ENCODE results near the gene CCDC136. TPM values are rescaled to one million over a fixed set of nuclear protein-coding genes. Genes with fewer than 3 reads are reported as not detected.

The CCDC136 gene
- total RNA-seq, 1 experiment from 2014 or later, result 1.1 TPM

DNA sequence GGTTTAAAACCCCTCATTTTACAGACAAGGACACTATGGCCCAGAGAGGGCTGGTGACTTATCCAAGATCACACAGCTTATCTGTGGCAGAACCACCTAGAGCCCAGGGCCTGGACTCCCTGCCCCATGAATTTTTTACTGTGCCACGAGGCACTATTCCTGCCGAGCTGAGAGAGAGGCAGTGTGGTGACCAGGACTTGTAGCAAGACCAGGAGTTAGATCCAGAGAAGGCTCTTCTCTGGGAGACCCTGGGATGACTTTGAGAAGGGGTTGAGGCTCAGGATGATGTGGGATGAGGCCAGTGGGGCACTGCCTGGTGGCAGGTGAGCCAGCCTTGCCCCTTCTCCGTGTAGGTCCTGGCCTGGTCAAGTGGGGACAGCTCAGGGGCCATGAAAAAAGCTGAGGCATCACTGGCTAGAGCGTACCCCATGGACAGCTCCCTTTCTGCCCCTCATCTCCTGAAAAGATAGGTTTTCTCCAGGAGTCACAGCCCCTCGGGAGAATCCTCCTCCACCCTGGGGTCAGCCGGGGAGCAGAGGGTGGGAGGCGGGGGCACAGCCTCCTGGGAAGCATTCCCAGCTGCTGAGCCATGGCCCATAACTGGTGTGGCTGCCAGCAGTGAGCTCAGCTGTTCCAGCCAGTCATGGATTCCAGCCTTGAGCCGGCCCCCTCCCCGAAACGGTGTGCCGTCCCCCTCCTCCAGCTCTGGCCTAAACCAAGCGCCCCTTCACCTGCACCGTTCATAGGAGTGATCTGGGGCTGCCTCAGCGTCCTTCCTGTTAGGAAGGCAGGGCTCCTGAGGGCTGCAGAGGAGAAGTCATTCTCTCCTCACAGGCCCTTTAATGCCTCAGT, 44.2 kb downstream of the CCDC136 start:
- DNase-seq (ENCODE audit: low read depth, low spot score) (no peak), ATAC-seq (no peak)
- Histone ChIP-seq H3K9me3 (ENCODE audit: control insufficient read depth, insufficient read depth, low read depth, low read length) (no peaks in the 10 kb centered on the region), H3K4me3 (ENCODE audit: low read depth in 2 of 2, low read length in 2 of 2) (no peak overlapping the region), H3K27ac (ENCODE audit: low read length) (no peak overlapping the region), H3K4me1 (ENCODE audit: control insufficient read depth, insufficient read depth, low read length) (peaks cover 6% of the 10 kb centered on the region), H3K36me3 (ENCODE audit: control insufficient read depth, insufficient read depth, low read length) (no peaks in the 10 kb centered on the region), H3K27me3 (ENCODE audit: control insufficient read depth, insufficient read depth, low read length) (no peaks in the 10 kb centered on the region)
- CTCF ChIA-PET, result no interaction called here
- intact Hi-C loops (cut with micrococcal nuclease; ENCODE audit: unreplicated experiment), result no loop called here
- BruUV-seq (replicated peaks), result no TSS peak
- TF ChIP-seq POLR2AphosphoS5 (IDR thresholded peaks at IDR 0.05; ENCODE audit: low read depth, low read length), result no peak
- no peak for TF ChIP-seq CTCF (IDR thresholded peaks at IDR 0.05)
- TF ChIP-seq TCF7L2 (IDR thresholded peaks at IDR 0.05; ENCODE audit: low read depth, low read length), result no peak
- TF ChIP-seq REST (IDR thresholded peaks at IDR 0.05; ENCODE audit: insufficient read depth in 1 of 2, low read depth in 2 of 2, low read length in 1 of 2), result no peak
- no peak for TF ChIP-seq SIN3A (IDR thresholded peaks at IDR 0.05; ENCODE audit: borderline replicate concordance, insufficient read depth, low read depth, low read length)
- POLR2A ChIA-PET, result interaction anchor here (0.6 kb wide), 1 partner anchor 367 kb away, joined by 10 read pairs; no protein-coding TSS in a partner anchor
- in situ Hi-C loops (cut with HindIII; ENCODE audit: low pct_unique_long_range_greater_than_20kb, low sequenced_read_pairs), result no loop called here

DNA sequence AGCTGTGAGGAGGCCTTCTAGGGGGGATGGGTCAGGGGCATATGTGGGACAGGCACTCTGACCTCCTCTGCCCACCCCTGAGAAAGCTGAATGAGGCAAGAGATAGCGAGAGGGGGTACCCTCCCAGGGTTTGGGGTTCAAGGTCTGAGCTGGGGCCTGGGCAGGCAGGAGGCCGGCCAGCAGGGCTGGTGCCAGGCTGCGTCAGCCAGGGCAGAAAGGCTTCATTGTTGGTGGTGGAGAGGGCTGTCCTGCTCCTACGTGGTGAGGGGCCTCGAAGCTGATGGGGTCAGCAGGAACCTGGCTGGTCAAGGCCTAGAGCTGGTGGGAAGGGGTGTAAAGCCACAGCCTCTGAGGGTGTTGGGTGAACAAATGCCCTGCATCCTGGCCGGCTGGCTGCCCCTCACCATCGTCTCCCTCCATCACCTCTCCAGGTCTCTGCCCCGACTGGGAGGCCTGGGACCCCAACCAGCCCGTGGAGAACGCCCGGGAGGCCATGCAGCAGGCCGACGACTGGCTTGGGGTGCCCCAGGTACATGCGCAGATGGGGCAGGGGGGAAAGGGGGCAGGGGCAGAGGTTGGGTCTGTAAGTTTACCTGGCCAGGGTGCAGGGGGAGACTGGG, 45.1 kb downstream of the CCDC136 start:
- ChIA-PET POLR2A (no interaction called here), CTCF (no interaction called here)
- in situ Hi-C loops (cut with HindIII; ENCODE audit: low pct_unique_long_range_greater_than_20kb, low sequenced_read_pairs) (no loop called here), intact Hi-C loops (cut with micrococcal nuclease; ENCODE audit: unreplicated experiment) (no loop called here)
- DNase-seq (ENCODE audit: low read depth, low spot score), result no peak
- Histone ChIP-seq H3K9me3 (ENCODE audit: control insufficient read depth, insufficient read depth, low read depth, low read length) (no peaks in the 10 kb centered on the region), H3K4me1 (ENCODE audit: control insufficient read depth, insufficient read depth, low read length) (no peaks in the 10 kb centered on the region), H3K27me3 (ENCODE audit: control insufficient read depth, insufficient read depth, low read length) (no peaks in the 10 kb centered on the region), H3K4me3 (ENCODE audit: low read depth in 2 of 2, low read length in 2 of 2) (no peak overlapping the region), H3K27ac (ENCODE audit: low read length) (no peak overlapping the region), H3K36me3 (ENCODE audit: control insufficient read depth, insufficient read depth, low read length) (no peaks in the 10 kb centered on the region)
- TF ChIP-seq TCF7L2 (IDR thresholded peaks at IDR 0.05; ENCODE audit: low read depth, low read length) (no peak), CTCF (IDR thresholded peaks at IDR 0.05) (no peak), SIN3A (IDR thresholded peaks at IDR 0.05; ENCODE audit: borderline replicate concordance, insufficient read depth, low read depth, low read length) (no peak)
- ATAC-seq, result no peak
- no TSS peak for BruUV-seq (replicated peaks)

Measured in Panc1 (cell line).